GM19397 (cell line): ENCODE results near the gene NBEAL1.
"Not testable (repeated sequence)": the region's sequence is repeated elsewhere in the genome, so short reads cannot be mapped to it uniquely, and the experiment has no call there.

ENCODE experiments used
- ATAC-seq: cut with Tn5 transposase; IDR thresholded peaks from one replicate; pipeline ENCODE4 v1.9.1; 2021; ENCODE audit warnings: mild to moderate bottlenecking, moderate library complexity; ENCODE audit not compliant: unreplicated experiment

NBEAL1 gene

GRCh38 chr2:203105996-203106395 lies 91.3 kb downstream of the NBEAL1 start:
- no peak for ATAC-seq

- not testable (repeated sequence) for ATAC-seq
Measured at GRCh38 chr2:203110496-203110895, 95.8 kb downstream of the NBEAL1 start.

- no peak for ATAC-seq
Measured at GRCh38 chr2:203112342-203112741, 97.7 kb downstream of the NBEAL1 start.

- ATAC-seq = not testable (repeated sequence)
Measured at GRCh38 chr2:203115201-203115700, 100.6 kb downstream of the NBEAL1 start.

GRCh38 chr2:203122317-203122986 lies 107.8 kb downstream of the NBEAL1 start:
- no peak for ATAC-seq

- no peak for ATAC-seq
Measured at GRCh38 chr2:203126996-203127395, 112.3 kb downstream of the NBEAL1 start.

GRCh38 chr2:203135105-203135504 lies 120.4 kb downstream of the NBEAL1 start:
- no peak for ATAC-seq

- ATAC-seq = no peak
Measured at GRCh38 chr2:203143391-203143790, 128.7 kb downstream of the NBEAL1 start.

GRCh38 chr2:203149194-203149593 lies 134.5 kb downstream of the NBEAL1 start:
- no peak for ATAC-seq

- no peak for ATAC-seq
Measured at GRCh38 chr2:203155406-203155805, 140.7 kb downstream of the NBEAL1 start.

GRCh38 chr2:203162722-203163121 lies 148.0 kb downstream of the NBEAL1 start:
- not testable (repeated sequence) for ATAC-seq

GRCh38 chr2:203164311-203164935 lies 149.7 kb downstream of the NBEAL1 start:
- ATAC-seq = no peak

GRCh38 chr2:203167751-203168150 lies 153.1 kb downstream of the NBEAL1 start:
- ATAC-seq = no peak

GRCh38 chr2:203170502-203170901 lies 155.8 kb downstream of the NBEAL1 start:
- no peak for ATAC-seq

GRCh38 chr2:203175371-203175770 lies 160.7 kb downstream of the NBEAL1 start:
- no peak for ATAC-seq

GRCh38 chr2:203177361-203177760 lies 162.7 kb downstream of the NBEAL1 start:
- no peak for ATAC-seq

- ATAC-seq = no peak
Measured at GRCh38 chr2:203185864-203186263, 171.2 kb downstream of the NBEAL1 start.

GRCh38 chr2:203190547-203190946 lies 175.9 kb downstream of the NBEAL1 start:
- ATAC-seq = not testable (repeated sequence)

- not testable (repeated sequence) for ATAC-seq
Measured at GRCh38 chr2:203191026-203191425, 176.4 kb downstream of the NBEAL1 start.

GRCh38 chr2:203191961-203192360 lies 177.3 kb downstream of the NBEAL1 start:
- ATAC-seq = no peak

- no peak for ATAC-seq
Measured at GRCh38 chr2:203195331-203196036, 180.8 kb downstream of the NBEAL1 start.

- ATAC-seq = no peak
Measured at GRCh38 chr2:203200866-203201265, 186.2 kb downstream of the NBEAL1 start.
